WERI-Rb-1 (cell line): Measurements from ENCODE around the gene ADARB2.

Source experiments
- DNase-seq: peaks from one replicate; pipeline ENCODE4 v3.0.0-alpha.2; 2020
- H3K27ac ChIP-seq: fragments of 250-450 bp; sonication (Bioruptor Pico); 2 replicates; pipeline ENCODE4 v1.5.1; 2020; ENCODE audit warnings: mild to moderate bottlenecking, moderate library complexity
- H3K27me3 ChIP-seq: fragments of 250-450 bp; sonication (Bioruptor Pico); 2 replicates; pipeline ENCODE4 v1.5.1; 2021; ENCODE audit warnings: mild to moderate bottlenecking, low read depth, moderate library complexity; ENCODE audit not compliant: insufficient read depth, severe bottlenecking
- H3K36me3 ChIP-seq: fragments of 250-450 bp; sonication (Bioruptor Pico); 2 replicates; pipeline ENCODE4 v1.5.1; 2020; ENCODE audit warnings: mild to moderate bottlenecking, moderate library complexity
- H3K4me3 ChIP-seq: 2 replicates; pipeline ENCODE4 v1.5.1; 2011; ENCODE audit warnings: low read depth, mild to moderate bottlenecking, control low read depth, low read length
- H3K9me3 ChIP-seq: fragments of 250-450 bp; sonication (Bioruptor Pico); 2 replicates; pipeline ENCODE4 v1.5.1; 2021; ENCODE audit warnings: mild to moderate bottlenecking, moderate library complexity; ENCODE audit not compliant: severe bottlenecking
- TF ChIP-seq, protein P1 (sequence below): IDR thresholded peaks from 2 replicates; pipeline ENCODE4 v1.5.1; 2011; ENCODE audit warnings: low read depth, mild to moderate bottlenecking, control low read depth, inconsistent platforms, low read length

ADARB2 gene

DNA sequence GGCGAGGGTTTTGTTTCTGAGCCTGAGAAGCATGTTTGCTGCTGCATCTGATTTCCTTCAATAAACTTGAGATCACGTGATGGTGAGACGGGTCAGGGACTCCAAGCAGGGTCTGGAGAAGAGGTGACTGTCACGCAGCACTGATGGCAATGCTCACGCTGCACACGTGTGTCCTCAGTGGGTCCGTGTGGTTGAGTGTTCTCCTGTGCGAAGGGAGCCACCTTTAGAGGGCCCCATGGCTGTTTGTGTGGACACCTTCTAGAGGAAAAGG lies 580.8 kb downstream of the ADARB2 start:
- no peak overlapping the region for H3K27ac ChIP-seq
- H3K27me3 ChIP-seq, result no peaks in the 10 kb centered on the region
- no peaks in the 10 kb centered on the region for H3K36me3 ChIP-seq
- H3K4me3 ChIP-seq, result no peak overlapping the region
- TF ChIP-seq, protein P1, sequence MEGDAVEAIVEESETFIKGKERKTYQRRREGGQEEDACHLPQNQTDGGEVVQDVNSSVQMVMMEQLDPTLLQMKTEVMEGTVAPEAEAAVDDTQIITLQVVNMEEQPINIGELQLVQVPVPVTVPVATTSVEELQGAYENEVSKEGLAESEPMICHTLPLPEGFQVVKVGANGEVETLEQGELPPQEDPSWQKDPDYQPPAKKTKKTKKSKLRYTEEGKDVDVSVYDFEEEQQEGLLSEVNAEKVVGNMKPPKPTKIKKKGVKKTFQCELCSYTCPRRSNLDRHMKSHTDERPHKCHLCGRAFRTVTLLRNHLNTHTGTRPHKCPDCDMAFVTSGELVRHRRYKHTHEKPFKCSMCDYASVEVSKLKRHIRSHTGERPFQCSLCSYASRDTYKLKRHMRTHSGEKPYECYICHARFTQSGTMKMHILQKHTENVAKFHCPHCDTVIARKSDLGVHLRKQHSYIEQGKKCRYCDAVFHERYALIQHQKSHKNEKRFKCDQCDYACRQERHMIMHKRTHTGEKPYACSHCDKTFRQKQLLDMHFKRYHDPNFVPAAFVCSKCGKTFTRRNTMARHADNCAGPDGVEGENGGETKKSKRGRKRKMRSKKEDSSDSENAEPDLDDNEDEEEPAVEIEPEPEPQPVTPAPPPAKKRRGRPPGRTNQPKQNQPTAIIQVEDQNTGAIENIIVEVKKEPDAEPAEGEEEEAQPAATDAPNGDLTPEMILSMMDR, result no peak
- no peaks in the 10 kb centered on the region for H3K9me3 ChIP-seq
- no peak for DNase-seq

DNA sequence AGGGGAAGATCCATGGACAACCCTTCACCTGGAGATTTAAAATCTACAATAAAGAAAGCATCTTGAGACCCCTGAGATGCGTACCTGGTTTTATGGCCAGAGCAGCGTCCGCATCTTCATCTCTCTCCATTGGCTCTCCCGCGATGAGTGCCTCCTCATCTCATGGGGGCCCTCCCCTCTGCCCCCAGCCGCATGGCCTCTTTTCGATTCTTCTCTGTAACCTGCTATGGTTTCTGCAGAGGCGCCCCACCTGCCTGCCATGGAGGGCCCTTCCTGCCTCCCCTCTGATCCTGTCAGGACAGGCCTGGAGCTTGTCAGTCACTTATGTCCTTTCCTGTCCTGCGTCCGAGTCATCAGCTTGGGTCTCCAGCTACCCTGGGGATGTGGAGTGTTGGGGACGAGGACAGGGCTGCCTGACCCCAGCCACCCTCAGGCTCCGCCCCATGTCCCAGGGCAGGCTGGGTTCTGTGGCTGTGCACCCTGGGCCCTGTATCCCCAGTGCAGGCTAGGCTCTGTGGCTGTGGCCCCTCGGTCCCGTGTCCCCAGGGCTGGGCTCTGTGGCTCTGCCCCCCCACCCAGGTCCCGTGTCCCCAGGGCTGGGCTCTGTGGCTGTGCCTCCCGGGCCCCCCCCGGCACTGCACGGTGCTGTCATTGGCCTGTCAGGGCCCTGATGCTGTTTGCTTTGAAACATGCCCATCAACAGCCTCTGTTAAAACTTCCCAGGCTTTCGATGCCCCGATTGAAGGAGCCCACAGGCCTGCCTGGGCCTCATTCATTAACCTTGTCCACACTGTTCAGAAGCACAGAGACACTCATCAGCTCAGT lies 581.3 kb downstream of the ADARB2 start:
- no peaks in the 10 kb centered on the region for H3K36me3 ChIP-seq
- TF ChIP-seq, protein P1, result no peak
- no peak overlapping the region for H3K4me3 ChIP-seq
- DNase-seq, result no peak
- no peaks in the 10 kb centered on the region for H3K9me3 ChIP-seq
- no peak overlapping the region for H3K27ac ChIP-seq
- no peaks in the 10 kb centered on the region for H3K27me3 ChIP-seq

DNA sequence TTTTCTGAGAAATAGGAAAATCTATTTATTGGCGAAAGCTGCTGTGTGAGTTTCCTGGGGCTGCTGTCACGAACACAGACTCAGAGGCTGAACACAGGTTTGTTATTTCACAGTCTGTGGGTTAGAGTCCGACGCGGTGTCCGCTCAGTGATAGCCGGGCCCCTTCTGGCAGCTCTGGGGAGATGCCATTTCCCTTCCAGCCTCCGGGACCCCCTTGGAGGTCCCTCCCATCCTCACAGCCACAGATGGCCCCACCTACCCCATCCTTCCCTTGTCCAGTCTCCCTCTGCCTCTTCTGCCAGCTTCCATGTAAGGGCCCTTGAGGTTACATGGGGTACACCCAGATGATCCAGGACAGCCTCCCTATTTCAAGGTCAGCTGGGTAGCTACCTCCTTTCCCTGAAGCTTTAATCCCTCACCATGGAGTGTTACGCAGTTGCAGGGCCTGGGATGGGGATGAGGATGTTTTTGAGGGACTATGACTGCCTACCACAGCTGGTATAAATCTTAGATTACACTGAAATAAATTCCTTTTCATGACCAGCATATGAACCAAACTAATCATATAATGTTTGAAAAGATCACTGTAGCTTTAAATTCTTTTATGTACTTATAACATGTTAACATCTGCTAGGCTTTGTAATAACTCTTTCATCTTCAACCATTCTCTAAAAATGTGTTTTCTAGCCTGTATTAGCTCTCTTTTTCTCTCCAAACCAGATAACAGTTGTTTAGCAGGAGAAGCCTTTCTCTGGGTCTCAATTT lies 582.6 kb downstream of the ADARB2 start:
- H3K9me3 ChIP-seq, result no peaks in the 10 kb centered on the region
- TF ChIP-seq, protein P1, result no peak
- H3K36me3 ChIP-seq, result no peaks in the 10 kb centered on the region
- no peak for DNase-seq
- H3K4me3 ChIP-seq, result no peak overlapping the region
- no peaks in the 10 kb centered on the region for H3K27me3 ChIP-seq
- H3K27ac ChIP-seq, result no peak overlapping the region

DNA sequence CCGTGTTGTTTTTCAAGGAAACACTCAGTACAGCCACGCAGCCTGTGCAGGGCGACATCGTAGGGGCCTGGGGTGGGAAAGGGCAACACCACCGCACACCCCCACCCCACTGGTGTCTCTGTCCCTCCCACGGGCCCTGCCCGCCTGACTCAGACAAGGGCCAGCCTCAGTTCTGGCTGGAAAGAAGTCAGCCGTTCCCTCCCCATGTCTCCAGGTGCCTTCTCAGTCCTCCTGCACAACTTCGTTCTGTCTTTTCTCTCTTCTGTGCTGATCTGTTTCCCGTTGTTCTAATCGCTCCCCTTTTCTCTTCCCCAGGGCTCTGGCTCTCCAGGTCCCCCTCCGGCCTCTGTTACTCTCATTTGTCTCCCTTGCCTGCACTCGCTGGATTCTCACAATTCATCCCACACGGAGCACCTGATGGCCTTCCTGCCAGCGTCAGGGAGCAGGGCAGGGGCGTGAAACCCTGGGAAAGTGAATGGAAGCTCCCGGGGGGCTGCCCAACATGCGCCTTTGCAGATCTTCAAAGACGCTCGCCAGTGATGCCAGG lies 583.4 kb downstream of the ADARB2 start:
- no peak overlapping the region for H3K4me3 ChIP-seq
- no peaks in the 10 kb centered on the region for H3K36me3 ChIP-seq
- no peaks in the 10 kb centered on the region for H3K27me3 ChIP-seq
- DNase-seq, result no peak
- no peaks in the 10 kb centered on the region for H3K9me3 ChIP-seq
- H3K27ac ChIP-seq, result no peak overlapping the region
- TF ChIP-seq, protein P1, result no peak

DNA sequence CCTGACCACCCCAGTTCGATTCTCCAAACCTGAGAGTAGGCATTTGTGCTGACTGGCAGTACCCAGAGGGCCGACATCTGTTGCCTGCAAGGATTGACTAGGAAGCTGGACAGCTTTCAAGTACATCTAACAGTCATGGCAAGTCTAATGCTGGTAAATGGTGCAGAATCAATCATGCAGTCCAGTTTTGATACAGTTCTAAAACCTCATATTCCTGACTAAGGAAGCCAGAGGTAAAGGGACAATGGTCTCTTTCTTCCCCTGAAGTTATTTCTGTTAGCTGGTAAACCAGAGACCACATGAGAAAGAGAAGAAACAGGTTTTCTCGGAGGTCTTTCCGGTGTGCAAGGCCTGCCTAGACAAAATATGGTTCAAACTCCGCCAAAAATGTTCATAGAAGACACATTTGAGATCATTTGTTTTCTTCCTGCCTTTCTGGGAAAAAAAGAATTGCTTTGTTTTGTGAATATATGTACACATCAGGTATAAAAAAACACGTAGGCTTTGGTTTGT lies 584.0 kb downstream of the ADARB2 start:
- DNase-seq, result no peak
- H3K27me3 ChIP-seq, result no peaks in the 10 kb centered on the region
- no peaks in the 10 kb centered on the region for H3K9me3 ChIP-seq
- TF ChIP-seq, protein P1, result no peak
- H3K27ac ChIP-seq, result no peak overlapping the region
- no peaks in the 10 kb centered on the region for H3K36me3 ChIP-seq
- no peak overlapping the region for H3K4me3 ChIP-seq
